ENCODE data around the gene BICD1.

The BICD1 gene

GRCh38 chr12:32070370-32070769 lies 36.3 kb upstream of the BICD1 start:
- TF ChIP-seq, protein P1, sequence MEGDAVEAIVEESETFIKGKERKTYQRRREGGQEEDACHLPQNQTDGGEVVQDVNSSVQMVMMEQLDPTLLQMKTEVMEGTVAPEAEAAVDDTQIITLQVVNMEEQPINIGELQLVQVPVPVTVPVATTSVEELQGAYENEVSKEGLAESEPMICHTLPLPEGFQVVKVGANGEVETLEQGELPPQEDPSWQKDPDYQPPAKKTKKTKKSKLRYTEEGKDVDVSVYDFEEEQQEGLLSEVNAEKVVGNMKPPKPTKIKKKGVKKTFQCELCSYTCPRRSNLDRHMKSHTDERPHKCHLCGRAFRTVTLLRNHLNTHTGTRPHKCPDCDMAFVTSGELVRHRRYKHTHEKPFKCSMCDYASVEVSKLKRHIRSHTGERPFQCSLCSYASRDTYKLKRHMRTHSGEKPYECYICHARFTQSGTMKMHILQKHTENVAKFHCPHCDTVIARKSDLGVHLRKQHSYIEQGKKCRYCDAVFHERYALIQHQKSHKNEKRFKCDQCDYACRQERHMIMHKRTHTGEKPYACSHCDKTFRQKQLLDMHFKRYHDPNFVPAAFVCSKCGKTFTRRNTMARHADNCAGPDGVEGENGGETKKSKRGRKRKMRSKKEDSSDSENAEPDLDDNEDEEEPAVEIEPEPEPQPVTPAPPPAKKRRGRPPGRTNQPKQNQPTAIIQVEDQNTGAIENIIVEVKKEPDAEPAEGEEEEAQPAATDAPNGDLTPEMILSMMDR (IDR thresholded peaks at IDR 0.05; ENCODE audit: extremely low read depth, missing control alignments), result no peak
- no peak for DNase-seq (ENCODE audit: low spot score)

DNA sequence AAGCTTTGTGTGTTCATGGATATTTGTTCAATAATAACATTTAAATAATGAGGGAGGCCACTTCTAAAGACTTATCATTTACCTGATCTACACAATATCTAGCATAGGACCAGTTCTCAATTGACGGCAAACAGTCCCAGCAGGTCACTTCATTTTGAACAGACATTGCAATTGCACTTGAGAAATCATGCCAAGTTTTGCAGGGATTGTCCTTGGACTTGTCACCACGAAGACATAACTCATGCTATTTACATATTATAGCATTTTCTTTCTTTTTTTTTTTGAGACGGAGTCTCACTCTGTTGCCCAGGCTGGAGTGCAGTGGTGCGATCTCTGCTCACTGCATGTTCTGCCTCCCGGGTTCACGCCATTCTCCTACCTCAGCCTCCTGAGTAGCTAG lies 34.5 kb upstream of the BICD1 start:
- TF ChIP-seq, protein P1 (IDR thresholded peaks at IDR 0.05; ENCODE audit: extremely low read depth, missing control alignments), result no peak
- DNase-seq (ENCODE audit: low spot score), result no peak

GRCh38 chr12:32074432-32074831 lies 32.2 kb upstream of the BICD1 start:
- TF ChIP-seq, protein P1 (IDR thresholded peaks at IDR 0.05; ENCODE audit: extremely low read depth, missing control alignments), result no peak
- no peak for DNase-seq (ENCODE audit: low spot score)

DNA sequence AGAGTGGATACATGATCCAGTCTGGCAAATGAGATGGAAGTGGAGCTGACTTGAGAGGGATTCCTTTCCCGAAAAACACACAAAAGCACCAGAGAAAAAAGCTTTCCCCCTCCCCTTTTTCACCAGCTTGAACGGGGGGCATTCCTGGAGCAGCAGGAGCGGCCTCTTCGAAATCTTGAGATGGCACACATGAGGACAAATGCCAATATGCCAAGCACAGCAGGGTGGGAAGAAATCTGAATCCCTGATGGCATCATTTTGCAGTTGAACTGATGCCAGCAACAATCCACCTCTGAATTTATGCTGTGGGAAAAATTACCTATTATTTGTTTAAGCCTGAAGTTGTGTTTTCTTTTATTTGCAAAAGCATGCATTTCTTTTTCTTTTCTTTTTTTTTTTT lies 29.7 kb upstream of the BICD1 start:
- no peak for DNase-seq (ENCODE audit: low spot score)
- TF ChIP-seq, protein P1 (IDR thresholded peaks at IDR 0.05; ENCODE audit: extremely low read depth, missing control alignments), result no peak

- no peak for DNase-seq (ENCODE audit: low spot score)
- TF ChIP-seq, protein P1 (IDR thresholded peaks at IDR 0.05; ENCODE audit: extremely low read depth, missing control alignments), result no peak
These were observed 26.2 kb upstream of the BICD1 start for GRCh38 chr12:32080435-32080834.

DNA sequence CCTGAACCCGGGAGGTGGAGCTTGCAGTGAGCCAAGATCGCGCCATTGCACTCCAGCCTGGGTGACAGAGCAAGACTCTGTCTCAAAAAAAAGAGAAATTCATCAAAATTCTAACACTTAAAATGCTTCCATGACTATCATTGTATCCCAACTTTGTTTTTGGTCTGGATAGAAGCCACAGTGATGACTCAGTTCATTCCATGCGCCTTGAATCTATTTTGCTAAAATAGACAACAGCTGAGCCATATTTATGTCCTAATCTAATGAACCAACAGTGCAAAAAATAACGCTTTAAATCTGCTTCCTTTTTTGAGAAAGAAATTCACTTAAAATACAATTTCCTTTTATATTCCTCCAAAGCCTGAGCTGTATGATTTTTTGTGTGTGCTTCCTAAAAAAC lies 23.2 kb upstream of the BICD1 start:
- TF ChIP-seq, protein P1 (IDR thresholded peaks at IDR 0.05; ENCODE audit: extremely low read depth, missing control alignments), result no peak
- no peak for DNase-seq (ENCODE audit: low spot score)

DNA sequence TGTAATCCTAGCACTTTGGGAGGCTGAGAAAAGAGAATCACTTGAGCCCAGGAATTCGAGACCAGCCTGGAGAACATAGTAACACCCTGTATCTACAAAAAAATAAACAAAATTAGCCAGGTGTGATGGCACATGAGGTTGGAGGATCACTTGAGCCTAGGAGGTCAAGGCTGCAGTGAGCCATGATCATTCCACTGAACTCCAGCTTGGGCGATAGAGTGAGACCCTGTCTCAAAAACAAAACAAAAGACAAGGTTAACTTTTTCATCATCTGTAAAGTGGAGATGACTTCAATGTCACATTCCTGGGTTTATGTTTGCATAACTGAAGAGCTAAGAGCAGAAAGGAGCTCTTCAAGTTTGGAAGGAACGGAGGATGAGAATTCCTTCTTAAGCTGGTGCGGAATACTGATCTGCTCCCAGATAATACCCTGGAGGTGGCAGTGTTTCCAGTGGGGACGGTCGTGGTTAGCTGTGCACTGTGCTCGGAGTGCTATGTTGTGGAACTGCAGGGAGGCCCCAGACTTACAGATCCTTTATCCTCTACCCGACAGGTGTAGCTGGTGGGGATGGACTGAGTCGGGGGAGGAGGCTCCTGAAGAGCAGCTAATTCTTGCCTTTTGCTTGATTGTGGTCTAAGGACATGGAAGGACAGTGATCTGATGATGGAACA lies 22.5 kb upstream of the BICD1 start:
- DNase-seq (ENCODE audit: low spot score), result no peak
- TF ChIP-seq, protein P1 (IDR thresholded peaks at IDR 0.05; ENCODE audit: extremely low read depth, missing control alignments), result no peak
